B cell (primary cell): Measurements from ENCODE around the gene MRTFB. TPM values are rescaled to one million over a fixed set of nuclear protein-coding genes. Genes with fewer than 3 reads are reported as not detected.

Experiments
- ATAC-seq: fragments of 200-7000 bp; cut with Tn5 transposase; one replicate; pipeline ENCODE4 v1.10.0; 2021; ENCODE audit warnings: low read depth, mild to moderate bottlenecking, moderate number of reproducible peaks, moderate library complexity
- CTCF ChIA-PET: fragments of 350-600 bp; sonication (Branson Sonifier 250); formaldehyde crosslinking; loops from one replicate; lab custom pipeline; 2021; ENCODE audit warnings: antibody characterized with exemption, inconsistent platforms; lab: Charles Lee
- POLR2A ChIA-PET: fragments of 350-600 bp; sonication (Branson Sonifier 250); formaldehyde crosslinking; loops from one replicate; lab custom pipeline; 2021; ENCODE audit warnings: antibody characterized with exemption; lab: Charles Lee
- DNase-seq: peaks from one replicate; pipeline ENCODE4 v3.0.0; 2013
- H2AFZ ChIP-seq: 2 replicates; pipeline ENCODE4 v1.6.1; 2012; ENCODE audit warnings: mild to moderate bottlenecking, low read depth, low read length; ENCODE audit not compliant: insufficient read depth, poor library complexity, severe bottlenecking
- H3K27ac ChIP-seq, 2 donors: 1 replicate in 1 of 2; 2 replicates in 1 of 2; pipeline ENCODE4 v1.5.1; 2012 to 2013; ENCODE audit warnings: low read length in 2 of 2, mild to moderate bottlenecking in 2 of 2, moderate library complexity in 1 of 2
- H3K27me3 ChIP-seq, 4 experiments: fragments of 200-600 bp in 1 of 4; sonication (generic) in 1 of 4; replicated peaks in 1 of 4; 1 replicate in 2 of 4; 2 replicates in 2 of 4; pipeline versions ENCODE4 v1.6.1 to v1.7.0; 2013 to 2016; ENCODE audit warnings: low read length in 3 of 4, mild to moderate bottlenecking in 2 of 4, mixed read lengths in 1 of 4, moderate library complexity in 1 of 4; ENCODE audit not compliant: insufficient read depth in 4 of 4, control insufficient read depth in 3 of 4; ENCODE audit errors: control extremely low read depth in 1 of 4
- H3K36me3 ChIP-seq, 2 experiments: replicated peaks in 1 of 2; 1 replicate in 1 of 2; 2 replicates in 1 of 2; pipeline versions ENCODE4 v1.6.1 to v1.7.1; 2013; ENCODE audit warnings: low read length in 1 of 2; ENCODE audit not compliant: insufficient read depth in 2 of 2, control insufficient read depth in 1 of 2; ENCODE audit errors: control extremely low read depth in 1 of 2, extremely low read depth in 1 of 2
- H3K4me1 ChIP-seq, 2 donors: fragments of 200-600 bp in 1 of 2; sonication (generic) in 1 of 2; 1 replicate in 1 of 2; 2 replicates in 1 of 2; pipeline versions ENCODE4 v1.5.1 to v1.6.1; 2013 to 2017; ENCODE audit warnings: low read length in 2 of 2; ENCODE audit not compliant: control insufficient read depth in 2 of 2, insufficient read depth in 2 of 2
- H3K4me2 ChIP-seq: replicated peaks from 2 replicates; pipeline ENCODE3; 2012; ENCODE audit warnings: mild to moderate bottlenecking, low read depth, low read length; ENCODE audit not compliant: poor library complexity, severe bottlenecking
- H3K4me3 ChIP-seq, 5 experiments: fragments of 200-600 bp in 1 of 5; sonication (generic) in 1 of 5; 1 replicate in 3 of 5; 2 replicates in 2 of 5; pipeline versions ENCODE4 v1.5.1 to v1.7.0; 2011 to 2016; ENCODE audit warnings: low read length in 4 of 5, mild to moderate bottlenecking in 4 of 5, low read depth in 2 of 5, control low read depth in 1 of 5, moderate library complexity in 1 of 5; ENCODE audit not compliant: insufficient read depth in 1 of 5; ENCODE audit errors: control extremely low read depth in 1 of 5, extremely low read depth in 1 of 5
- H3K79me2 ChIP-seq: fragments of 200-600 bp; sonication (generic); one replicate; pipeline ENCODE4 v1.6.0; 2016; ENCODE audit warnings: low read length; ENCODE audit not compliant: control insufficient read depth, insufficient read depth
- H3K9ac ChIP-seq: fragments of 200-600 bp; sonication (generic); 2 replicates; pipeline ENCODE4 v1.6.1; 2017; ENCODE audit warnings: mild to moderate bottlenecking, low read length, moderate library complexity
- H3K9me3 ChIP-seq, 3 donors: one replicate each; pipeline versions ENCODE4 v1.6.1 to v1.7.1; 2013; ENCODE audit warnings: low read length in 2 of 3; ENCODE audit not compliant: control insufficient read depth in 2 of 3, insufficient read depth in 1 of 3; ENCODE audit errors: control extremely low read depth in 1 of 3
- H4K20me1 ChIP-seq: 2 replicates; pipeline ENCODE4 v1.6.0; 2012; ENCODE audit warnings: mild to moderate bottlenecking, low read length; ENCODE audit not compliant: insufficient read depth, control insufficient read depth, poor library complexity, severe bottlenecking
- H3K27ac Mint-ChIP-seq: one replicate; pipeline ENCODE4 v1.8.0; 2021; ENCODE audit warnings: mixed read lengths
- H3K27me3 Mint-ChIP-seq: one replicate; pipeline ENCODE4 v1.8.0; 2021; ENCODE audit warnings: mixed read lengths
- H3K4me1 Mint-ChIP-seq: one replicate; pipeline ENCODE4 v1.8.0; 2021; ENCODE audit warnings: mixed read lengths
- H3K4me3 Mint-ChIP-seq: one replicate; pipeline ENCODE4 v1.8.0; 2021; ENCODE audit warnings: mixed read lengths
- H3K9me3 Mint-ChIP-seq: one replicate; pipeline ENCODE4 v1.8.0; 2022; ENCODE audit warnings: mixed read lengths; ENCODE audit not compliant: insufficient read depth
- EZH2 ChIP-seq: IDR thresholded peaks from 2 replicates; pipeline ENCODE4 v1.6.1; 2012; ENCODE audit warnings: borderline replicate concordance, low read depth, mild to moderate bottlenecking, moderate library complexity, low read length; ENCODE audit not compliant: insufficient read depth, poor library complexity, severe bottlenecking
- WGBS: methylation state at CpG from one replicate; pipeline ENCODE4 v1.1.5; 2013; ENCODE audit warnings: missing lambda C conversion rate; ENCODE audit not compliant: insufficient coverage; 5-methylcytosine and 5-hydroxymethylcytosine counted together
- intact Hi-C: fragments of 100-400 bp; cut with micrococcal nuclease; formaldehyde crosslinking; loops from one replicate; pipeline ENCODE4 v1.10.0; 2022
- polyA plus RNA-seq: library from polyadenylated mRNA; depleted of rRNA; stranded (reverse); fragments of >200 nt; gene quantifications from 2 replicates; pipeline ENCODE4 v1.2.3, GENCODE V29; 2012
- total RNA-seq, 2 donors: library from RNA; stranded (reverse); fragments of 120-200 nt in 1 of 2; gene quantifications; 1 replicate in 1 of 2; 2 replicates in 1 of 2; pipeline versions ENCODE4 v1.2.3 to v1.2.4, GENCODE V29; 2013 to 2022
- TF ChIP-seq, protein P1 (sequence below): fragments of 200-600 bp; IDR thresholded peaks from one replicate; pipeline ENCODE4 v1.8.0; 2022; ENCODE audit warnings: antibody characterized with exemption, mild to moderate bottlenecking

Gene MRTFB
- total and polyA plus RNA-seq, 2 donors (not counting 1 experiment from before 2014, with no cell fraction given) = 6.6 to 39.5 TPM

DNA sequence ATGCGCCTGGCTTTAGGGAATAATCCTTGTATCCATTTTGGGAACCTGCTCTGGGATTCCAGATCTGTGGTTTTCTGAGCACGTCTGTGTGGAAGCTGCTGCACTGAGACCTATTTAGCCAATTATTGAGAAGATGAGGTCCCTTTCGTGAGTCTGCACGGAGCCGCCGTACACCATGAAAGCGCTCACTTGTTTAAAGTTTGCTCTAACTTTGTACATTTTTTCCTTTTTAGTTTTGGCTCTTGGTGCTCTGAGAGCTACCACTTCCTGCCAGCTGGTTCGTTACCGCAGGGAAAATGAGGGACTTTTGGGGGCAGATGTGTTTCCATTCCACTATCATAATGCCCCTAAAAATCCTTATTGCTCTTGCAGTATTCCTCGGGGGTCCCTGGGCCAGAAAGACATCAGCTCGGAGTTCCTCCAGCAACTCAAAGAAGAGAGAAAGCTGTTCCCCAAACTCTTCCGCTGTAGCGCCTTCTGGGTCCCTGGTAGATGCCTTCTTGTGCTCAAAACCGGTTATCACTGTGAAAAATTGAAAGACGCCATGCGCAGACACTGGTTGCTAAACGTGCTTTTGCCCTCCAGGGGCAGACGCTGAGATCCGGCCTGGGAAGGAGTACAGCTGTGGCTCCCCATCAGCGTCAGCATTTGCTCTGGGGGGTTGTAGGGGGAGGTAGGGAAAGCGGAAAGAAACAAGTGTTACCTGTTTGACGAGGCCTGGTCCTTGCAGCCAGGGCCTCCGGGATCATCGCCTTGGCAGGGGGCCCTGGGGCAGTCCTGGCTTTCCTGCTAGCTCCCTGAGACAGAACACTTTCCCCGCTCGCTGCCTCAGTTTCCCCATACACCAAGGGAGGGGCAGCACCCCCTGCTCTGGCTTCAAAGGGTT lies 238.1 kb downstream of the MRTFB start:
- no peaks in the 10 kb centered on the region for H3K79me2 ChIP-seq

More for the DNA sequence above, 238.1 kb downstream of the MRTFB start:
- H4K20me1 ChIP-seq = no peaks in the 10 kb centered on the region
- peak overlapping the region; percentile 56 for H3K9ac ChIP-seq
- peak overlapping the region in 4 of 5 experiments; percentile 2 to 61 (median 20) for H3K4me3 ChIP-seq
- DNase-seq (peak; percentile 41), ATAC-seq (peak; percentile 35)
- peaks cover 22 to 27% of the 10 kb centered on the region in 2 donors for H3K4me1 ChIP-seq
- peak overlapping the region; percentile 73 for H3K4me3 Mint-ChIP-seq
- no peak for TF ChIP-seq EZH2
- TF ChIP-seq, protein P1, sequence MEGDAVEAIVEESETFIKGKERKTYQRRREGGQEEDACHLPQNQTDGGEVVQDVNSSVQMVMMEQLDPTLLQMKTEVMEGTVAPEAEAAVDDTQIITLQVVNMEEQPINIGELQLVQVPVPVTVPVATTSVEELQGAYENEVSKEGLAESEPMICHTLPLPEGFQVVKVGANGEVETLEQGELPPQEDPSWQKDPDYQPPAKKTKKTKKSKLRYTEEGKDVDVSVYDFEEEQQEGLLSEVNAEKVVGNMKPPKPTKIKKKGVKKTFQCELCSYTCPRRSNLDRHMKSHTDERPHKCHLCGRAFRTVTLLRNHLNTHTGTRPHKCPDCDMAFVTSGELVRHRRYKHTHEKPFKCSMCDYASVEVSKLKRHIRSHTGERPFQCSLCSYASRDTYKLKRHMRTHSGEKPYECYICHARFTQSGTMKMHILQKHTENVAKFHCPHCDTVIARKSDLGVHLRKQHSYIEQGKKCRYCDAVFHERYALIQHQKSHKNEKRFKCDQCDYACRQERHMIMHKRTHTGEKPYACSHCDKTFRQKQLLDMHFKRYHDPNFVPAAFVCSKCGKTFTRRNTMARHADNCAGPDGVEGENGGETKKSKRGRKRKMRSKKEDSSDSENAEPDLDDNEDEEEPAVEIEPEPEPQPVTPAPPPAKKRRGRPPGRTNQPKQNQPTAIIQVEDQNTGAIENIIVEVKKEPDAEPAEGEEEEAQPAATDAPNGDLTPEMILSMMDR = no peak
- H2AFZ ChIP-seq = peak overlapping the region; percentile 76
- H3K27ac Mint-ChIP-seq = peak overlapping the region; percentile 27
- peak overlapping the region; percentile 73 for H3K4me2 ChIP-seq
- intact Hi-C loops = loop anchor here (10.0 kb wide), 1 partner anchor 96 kb away; no protein-coding TSS in a partner anchor
- CTCF ChIA-PET = interaction anchor here (0.9 to 2.9 kb wide), 5 partner anchors 10 to 386 kb away, joined by 3 to 11 read pairs (median 5); no protein-coding TSS in a partner anchor
- H3K9me3 ChIP-seq = peaks cover 0 to 9% (median 0%) of the 10 kb centered on the region in 3 donors
- POLR2A ChIA-PET = interaction anchor here (0.5 to 0.6 kb wide), 3 partner anchors 45 to 68 kb away, joined by 6 to 9 read pairs (median 8); no protein-coding TSS in a partner anchor
- H3K27ac ChIP-seq = no peak overlapping the region
- peaks cover 23% of the 10 kb centered on the region for H3K4me1 Mint-ChIP-seq
- no peaks in the 10 kb centered on the region for H3K36me3 ChIP-seq
- peaks cover 4% of the 10 kb centered on the region for H3K27me3 Mint-ChIP-seq
- peaks cover 0 to 7% (median 2%) of the 10 kb centered on the region in 4 experiments for H3K27me3 ChIP-seq
- 18% methylated on average over 20 of the region's 26 CpGs for WGBS
- no peaks in the 10 kb centered on the region for H3K9me3 Mint-ChIP-seq
